Activated naive CD4-positive, alpha-beta T cell treated with Interleukin-2 at 50 U/mL for 16 hours (primary cell): ENCODE measurements around the gene CTAG2.
"Not testable (repeated sequence)": the region's sequence is repeated elsewhere in the genome, so short reads cannot be mapped to it uniquely, and the experiment has no call there.

Experiments used
- DNase-seq: peaks from one replicate; pipeline ENCODE4 v3.0.0-alpha.2; 2020

The CTAG2 gene

DNA sequence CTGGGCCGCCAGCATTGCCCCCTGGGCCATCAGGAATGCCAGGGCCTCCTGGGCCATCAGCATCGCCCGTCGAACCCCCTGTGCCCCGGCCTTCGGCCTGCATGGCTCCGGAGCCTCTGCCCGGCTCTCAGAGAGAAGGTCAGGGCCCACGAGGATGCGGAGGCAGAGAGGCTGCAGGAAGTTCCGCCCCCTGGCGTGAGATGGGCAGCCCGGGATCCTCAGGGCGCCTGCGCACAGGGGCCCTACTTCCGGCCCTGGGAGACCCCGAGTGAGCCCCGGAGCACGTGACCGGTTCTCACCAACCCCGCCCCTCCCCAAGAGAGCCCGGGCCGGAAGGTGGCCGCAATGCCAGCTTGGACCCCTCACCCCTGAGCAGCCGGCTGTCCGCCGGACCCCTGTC, at the start of gene CTAG2:
Gene CTAG2 (minus strand): TSS at position 167 of the 400 bp plus-strand sequence. CDS start 64 bp downstream, at position 103.
- not testable (repeated sequence) for DNase-seq

DNA sequence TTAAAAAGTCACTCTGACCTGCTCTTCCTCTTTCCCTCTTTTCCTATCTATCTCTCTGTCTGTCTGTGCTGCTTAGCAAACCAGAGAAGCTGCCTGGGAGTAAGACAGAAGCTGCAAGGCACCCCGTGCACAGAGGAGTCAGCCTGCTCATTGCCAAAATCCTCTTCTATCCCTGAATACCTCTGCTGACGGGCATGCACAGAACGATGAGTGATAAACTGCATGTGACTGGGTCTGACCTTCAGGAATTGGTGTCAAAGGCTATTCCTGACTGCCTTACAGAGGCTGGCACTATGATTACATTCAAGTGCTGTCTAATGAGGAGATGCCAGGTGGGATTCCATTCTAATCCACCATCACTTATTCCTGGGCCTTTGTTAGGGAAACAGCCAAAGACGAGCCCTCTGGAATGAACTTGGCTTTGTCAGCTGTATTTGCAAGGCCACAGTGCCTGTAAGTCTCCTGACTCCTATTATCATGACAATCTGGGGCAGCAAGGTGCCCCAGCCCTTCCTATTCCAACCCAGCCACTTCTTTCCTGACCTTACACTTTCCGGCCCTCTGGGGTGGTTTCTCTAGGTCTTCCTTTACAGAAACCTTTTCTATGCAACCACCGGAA, 45.4 kb upstream of the CTAG2 start:
- no peak for DNase-seq

DNA sequence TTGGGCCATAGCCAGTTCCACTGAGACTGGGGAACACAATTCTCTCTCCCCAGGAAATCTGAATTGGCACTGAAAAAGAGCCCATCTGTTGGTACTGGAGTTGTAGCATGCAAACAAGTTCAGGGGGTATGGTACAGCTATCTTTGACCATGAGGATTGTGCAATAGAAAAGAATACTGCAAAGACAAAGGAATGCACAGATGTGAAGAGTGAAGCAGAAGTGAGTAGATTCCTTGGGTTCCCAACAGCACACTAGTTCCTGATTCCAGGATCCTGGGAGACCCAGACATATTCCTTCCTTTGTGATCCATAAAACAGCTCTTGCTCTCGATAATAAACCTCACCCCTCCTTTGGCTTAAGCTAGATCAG, 43.3 kb upstream of the CTAG2 start:
- no peak for DNase-seq

DNA sequence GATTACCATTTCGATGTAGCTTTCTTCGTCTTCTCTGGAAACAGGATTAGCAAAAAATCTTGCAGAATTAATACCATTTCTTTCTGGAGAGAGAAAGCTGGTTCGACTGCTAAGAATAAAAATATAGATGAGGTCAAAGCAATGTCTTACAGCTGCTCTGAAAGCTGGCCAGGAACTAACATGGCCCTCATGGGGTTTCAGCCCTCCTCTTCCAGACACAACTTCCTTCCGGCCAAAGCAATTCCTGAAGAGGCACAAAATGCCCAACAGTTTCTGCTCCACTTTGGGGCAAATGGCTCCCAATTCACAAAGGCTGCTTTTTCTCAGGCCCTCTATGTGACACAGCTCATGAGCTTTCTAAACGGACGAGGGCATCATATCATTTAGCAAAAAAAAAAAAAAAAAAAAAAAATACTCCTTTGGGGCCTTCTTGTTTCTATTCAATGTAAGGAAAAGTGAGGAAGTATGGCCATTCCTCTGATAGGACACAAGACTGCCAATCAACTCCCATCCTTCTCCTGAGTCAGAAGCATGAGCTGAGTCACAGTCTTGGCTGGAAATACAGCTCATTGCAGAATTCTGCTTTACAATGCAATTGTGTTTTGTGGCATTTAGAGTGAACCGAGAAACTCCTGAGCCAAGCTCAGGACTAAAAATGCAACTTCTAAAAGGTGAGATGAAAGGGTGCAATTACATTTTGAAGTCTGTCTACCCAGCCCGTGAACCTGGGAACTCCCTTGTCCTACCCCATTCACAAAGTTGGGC, 42.7 kb upstream of the CTAG2 start:
- no peak for DNase-seq

DNA sequence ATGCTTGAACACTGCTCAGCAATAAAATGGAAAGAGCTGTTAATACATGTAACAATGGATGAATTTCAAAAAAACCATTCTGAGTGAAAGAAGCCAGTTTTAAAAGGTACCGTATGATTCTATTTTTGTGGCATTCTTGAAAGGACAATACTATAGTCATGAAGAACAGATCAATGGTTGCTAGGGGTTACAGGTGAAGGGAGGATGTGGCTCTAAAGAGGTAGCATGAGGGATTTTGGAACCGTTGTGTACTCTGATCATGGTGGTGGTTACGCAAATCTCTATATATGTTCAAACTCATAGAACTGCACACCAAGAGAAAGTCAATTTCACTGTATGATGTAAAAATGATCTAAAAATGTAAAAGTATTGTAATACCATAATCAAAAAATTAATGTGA, 40.0 kb upstream of the CTAG2 start:
- DNase-seq, result no peak

DNA sequence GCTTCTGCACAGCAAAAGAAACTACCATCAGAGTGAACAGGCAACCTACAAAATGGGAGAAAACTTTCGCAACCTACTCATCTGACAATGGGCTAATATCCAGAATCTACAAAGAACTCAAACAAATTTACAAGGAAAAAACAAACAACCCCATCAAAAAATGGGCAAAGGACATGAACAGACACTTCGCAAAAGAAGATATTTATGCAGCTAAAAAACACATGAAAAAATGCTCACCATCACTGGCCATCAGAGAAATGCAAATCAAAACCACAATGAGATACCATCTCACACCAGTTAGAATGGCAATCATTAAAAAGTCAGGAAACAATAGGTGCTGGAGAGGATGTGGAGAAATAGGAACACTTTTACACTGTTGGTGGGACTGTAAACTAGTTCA, 37.1 kb upstream of the CTAG2 start:
- not testable (repeated sequence) for DNase-seq

DNA sequence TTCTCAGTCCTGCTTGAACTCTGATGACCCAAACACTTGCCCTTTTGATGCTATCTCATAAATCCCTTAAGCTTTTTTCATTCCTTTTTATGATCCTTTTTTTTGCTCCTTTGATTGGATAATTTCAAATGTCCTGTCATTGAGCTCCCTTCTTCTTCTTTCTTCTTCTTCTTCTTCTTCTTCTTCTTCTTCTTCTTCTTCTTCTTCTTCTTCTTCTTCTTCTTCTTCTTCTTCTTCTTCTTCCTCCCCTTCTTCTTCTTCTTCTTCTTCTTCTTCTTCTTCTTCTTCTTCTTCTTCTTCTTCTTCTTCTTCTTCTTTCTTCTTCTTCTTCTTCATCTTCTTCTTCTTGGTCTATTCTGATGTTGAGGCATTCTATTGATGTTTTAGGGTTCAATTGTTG, 18.7 kb upstream of the CTAG2 start:
- not testable (repeated sequence) for DNase-seq

DNA sequence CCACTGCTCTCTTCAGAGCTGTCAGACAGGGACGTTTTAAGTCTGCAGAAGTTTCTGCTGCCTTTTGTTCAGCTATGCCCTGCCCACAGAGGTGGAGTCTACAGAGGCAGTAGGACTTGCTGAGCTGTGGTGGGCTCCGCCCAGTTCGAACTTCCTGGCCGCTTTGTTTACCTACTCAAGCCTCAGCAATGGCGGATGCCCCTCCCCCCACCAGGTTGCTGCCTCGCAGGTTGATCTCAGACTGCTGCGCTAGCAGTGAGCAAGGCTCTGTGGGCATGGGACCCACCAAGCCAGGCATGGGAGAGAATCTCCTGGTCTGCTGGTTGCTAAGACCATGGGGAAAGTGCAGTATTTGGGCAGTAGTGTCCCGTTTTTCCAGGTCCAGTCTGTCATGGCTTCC, 17.5 kb upstream of the CTAG2 start:
- not testable (repeated sequence) for DNase-seq

DNA sequence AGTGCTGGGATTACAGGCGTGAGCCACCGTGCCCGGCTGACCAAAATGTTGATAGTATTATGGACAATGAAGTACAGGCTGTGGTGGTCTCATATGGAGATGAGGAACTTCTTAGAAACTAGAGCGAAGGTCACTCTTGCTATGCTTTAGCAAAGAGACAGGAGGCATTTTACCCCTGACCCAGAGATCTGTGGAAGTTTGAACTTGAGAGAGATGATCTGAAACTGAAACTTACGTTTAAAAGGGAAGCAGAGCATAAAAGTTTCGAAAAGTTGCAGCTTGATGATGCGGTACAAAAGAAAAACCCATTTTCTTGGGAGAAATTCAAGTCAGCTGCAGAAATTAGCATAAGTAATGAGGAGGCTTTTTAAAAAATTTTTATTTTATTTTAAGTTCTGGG, 8.5 kb upstream of the CTAG2 start:
- no peak for DNase-seq

DNA sequence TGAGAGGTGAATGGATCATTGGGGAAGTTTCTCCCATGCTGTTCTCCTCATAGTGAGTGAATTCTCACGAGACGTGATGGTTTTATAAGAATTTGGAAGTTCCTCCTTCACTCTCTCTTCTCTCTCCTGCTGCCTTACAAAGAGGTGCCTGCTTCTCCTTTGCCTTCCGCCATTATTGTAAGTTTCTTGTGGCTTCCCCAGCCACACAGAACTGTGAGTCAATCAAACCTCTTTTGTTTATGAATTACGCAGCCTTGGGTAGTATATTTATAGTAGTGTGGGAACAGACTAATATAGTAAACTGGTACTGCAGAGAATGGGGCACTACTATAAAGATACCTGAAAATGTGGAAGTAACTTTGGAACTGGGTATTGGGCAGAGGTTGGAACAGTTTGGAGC, 7.8 kb upstream of the CTAG2 start:
- no peak for DNase-seq

DNA sequence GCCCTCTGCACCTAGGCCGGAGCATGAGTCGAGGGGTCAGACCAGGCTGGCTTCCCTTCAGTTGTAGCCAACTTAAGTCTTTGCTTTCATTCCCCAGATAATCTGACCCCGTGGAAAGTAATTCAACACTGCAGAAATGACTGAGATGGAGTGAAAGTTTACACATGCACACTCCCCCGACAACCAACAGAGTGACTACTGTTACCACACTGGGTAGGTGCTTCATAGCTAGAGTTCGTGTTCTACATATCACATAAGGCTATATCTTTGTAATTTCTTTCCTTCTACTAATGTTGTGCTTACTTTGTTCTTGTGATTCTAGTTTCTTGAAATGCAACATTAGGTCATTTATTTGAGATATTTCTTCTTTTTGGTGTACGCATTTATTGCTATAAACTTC, 7.2 kb upstream of the CTAG2 start:
- DNase-seq, result no peak

DNA sequence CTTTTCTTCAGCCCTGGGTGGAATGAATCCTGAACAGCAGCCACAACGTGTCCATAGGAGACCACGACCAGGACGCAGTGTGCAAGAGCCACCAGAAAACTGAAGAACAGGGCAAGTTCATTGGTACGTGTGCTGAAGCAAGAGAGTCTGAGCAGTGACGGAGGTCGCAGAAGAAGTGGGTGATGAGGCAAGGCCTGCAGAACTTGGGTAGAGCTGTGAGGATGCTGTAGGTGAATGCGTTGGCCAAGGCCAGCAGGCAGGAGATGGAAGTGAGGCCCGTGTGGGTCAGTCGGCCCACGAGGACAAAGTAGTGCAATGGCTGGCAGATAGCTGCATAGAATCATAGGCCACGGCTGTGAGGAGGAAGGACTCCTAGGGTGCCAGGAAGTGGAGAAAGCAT, 5.6 kb upstream of the CTAG2 start:
- no peak for DNase-seq

DNA sequence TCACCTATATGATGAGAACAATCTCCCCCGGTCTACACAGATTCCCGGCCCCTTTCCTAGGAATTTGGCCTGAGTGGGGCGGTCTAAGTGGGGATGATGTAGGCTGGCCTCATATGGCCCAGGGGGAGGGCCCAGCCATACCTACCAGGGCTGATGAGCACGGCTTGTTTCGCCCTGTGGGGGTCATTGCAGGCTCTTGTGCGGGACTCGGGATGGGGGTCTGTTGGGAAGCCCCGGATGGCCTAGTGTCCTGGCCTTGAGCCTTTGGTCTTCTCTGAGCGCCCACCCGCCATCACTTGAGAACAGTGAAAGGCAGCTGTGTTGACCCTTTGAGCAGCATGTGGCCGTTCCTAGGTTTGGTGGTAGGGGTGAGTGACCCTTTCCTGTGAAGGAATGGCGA, 4.8 kb upstream of the CTAG2 start:
- no peak for DNase-seq

DNA sequence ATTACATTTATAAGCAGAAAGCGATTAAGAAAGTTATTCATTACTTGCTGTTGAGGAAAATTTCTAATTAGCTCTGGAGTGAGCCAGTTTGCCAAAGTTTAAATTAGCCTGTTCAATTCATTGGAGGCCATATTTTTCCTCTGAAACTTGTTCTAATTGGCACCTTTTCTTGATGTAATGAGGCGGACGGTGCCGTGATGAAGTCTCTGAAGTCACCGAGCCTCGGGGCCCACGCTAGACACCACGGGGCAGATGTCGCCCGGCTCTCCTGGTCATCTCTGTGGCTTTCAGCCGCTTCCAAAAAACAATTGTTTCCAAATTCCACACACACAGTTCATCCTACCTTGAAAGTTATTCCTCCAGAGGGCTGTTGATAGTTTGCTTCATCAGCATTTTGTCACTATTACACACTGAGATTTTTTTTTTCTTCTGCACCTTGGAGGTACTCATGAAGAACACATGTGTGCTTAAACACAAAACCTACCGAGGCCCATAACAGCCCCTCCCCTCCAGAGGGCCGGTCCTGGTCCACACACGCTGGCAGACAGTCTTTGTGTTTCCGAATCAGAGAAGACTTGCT, 3.9 kb upstream of the CTAG2 start:
- DNase-seq, result no peak

DNA sequence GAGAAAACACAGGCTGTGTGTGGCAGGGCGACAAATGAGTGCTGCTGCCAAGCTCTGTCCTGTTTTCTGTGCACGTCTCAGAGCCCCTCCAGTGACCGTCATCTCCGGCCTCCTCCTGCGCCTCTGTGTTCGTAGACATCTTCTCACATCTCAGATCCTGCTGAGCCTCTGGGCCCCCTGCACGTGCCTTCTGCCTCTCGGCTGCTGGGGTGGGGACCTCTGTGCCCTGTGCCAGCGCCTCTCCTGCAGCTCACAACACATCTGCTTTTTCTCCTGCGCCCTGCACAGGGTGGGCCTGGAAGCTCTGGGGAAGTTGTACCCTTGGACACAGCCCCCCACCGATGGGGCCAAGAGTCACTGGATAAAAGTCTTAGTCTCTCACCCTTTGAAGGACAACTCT, 2.4 kb upstream of the CTAG2 start:
- DNase-seq, result no peak

DNA sequence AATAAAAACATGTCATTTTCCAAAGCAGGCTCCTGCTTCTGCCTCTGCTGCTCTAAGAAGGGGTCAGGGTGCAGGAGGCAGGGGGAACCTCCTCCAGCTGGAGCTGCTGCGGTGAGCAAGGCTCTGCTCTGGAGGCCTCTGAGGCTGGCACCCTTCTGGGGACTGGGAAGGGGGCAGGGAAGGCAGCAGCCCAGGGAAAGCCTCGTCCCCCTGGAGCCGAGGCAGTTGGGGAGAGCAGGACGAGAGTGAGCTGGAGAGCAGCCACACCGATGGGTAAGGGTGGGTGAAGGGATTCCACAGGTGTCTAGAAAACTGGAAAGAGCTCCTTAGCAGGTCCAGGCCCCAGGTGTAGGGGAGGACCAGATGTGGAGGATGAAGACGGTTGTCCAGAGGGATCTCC, 2.0 kb upstream of the CTAG2 start:
- no peak for DNase-seq

DNA sequence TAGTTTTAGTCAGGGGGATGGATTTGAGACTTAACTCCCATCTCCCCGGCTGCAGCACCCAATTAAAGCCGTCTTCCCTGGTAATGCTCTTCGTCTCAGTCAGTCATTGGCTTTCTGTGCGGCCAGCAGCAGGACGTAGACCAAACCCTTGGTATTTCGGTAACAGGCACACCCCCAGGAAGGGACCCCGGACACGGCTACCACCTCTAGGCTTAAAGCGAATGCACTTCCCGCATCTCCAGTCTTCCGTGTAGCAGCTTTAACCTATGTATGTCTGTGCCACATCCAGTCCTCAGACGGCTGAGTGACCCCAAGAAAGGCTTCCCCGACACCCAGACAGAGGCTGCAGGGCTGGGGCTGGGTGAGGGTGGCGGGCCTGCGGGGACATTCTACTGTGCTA, 1.5 kb upstream of the CTAG2 start:
- DNase-seq, result no peak

DNA sequence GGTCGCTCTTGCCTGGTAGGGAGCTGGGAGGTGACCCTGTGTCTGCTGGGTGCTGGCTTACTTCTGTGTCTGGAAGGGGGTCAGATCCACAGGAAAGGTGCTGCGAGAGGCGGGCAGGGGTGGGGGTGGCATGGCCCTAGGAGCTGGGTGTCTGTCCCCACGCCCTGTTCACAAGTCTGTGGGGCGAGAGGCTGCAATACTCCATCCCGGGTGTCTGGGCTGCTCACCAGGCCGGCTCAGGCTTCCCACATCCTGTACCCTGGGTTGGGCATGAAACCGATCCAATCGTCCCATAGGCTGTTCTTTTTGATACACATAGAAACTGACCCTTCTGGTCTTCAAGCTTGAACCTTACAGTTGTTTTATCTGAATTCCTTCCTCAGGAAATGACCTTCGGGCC, 993 bp upstream of the CTAG2 start:
- no peak for DNase-seq

DNA sequence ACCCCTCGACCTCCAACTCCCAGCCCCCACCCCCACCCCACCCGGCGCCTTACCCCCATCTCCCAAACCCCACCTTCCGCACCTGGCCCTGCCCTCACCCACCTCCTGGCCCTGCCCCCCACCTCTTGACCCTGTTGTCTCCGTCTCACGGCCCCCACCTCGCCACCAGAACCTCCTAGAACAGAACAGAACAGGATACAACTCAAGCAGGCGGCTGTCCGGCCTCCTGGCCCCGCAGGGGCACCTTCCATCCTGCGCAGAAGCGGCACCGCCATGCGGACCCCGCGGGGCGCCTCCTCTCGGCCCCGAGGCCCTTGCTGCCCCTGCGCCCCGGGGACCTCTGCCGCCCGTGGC, 354 bp downstream of the CTAG2 start:
- DNase-seq, result no peak

DNA sequence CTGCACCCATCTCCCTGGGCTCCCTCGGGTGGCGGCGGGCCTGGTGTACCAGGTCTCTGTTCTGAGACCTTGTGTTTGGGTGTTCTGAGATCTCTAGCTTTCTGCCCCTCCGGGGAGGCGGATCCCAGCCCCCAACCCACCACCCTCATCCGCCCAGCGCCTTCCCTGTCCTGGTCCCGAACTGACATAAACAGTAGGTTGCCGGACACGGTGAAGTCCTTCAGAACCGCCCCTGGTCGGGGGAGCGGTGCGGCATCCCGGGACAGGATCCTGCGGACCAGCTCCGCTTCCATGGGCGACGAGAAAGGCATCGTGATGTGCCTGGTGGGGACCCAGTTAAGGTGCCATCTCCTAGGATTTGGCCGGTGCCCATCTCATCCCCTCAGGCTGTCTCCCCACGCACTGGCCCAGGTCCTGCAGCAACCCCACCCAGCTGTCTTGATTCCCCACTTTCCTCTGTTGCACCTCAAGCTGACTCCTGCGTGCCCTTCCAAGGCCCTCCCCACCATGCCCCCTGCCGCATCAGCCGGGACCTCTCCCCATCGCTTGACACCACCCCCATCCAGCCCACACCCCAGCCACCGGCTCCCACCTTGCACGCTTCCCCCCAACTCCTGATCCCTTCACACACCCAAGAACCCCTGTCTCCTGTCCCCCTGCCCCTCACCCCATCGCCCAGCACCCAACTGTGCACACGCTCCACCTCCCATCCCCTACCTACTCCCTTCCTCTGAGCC, 900 bp downstream of the CTAG2 start:
- no peak for DNase-seq

DNA sequence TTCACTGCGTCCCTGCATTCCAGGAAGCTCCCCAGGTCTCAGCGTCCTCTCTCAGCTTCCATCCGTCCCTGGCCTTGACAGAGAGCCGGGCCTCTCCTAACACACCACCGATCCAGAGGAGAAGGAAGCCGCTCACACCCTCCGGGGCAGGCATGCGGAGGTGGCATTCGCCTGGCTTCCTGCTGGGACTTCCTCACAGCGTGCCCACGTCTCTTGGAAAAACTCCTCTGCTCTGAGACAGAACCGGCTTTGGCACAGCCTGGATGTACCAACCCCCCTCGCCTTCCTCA, 3.2 kb downstream of the CTAG2 start:
- DNase-seq, result no peak

DNA sequence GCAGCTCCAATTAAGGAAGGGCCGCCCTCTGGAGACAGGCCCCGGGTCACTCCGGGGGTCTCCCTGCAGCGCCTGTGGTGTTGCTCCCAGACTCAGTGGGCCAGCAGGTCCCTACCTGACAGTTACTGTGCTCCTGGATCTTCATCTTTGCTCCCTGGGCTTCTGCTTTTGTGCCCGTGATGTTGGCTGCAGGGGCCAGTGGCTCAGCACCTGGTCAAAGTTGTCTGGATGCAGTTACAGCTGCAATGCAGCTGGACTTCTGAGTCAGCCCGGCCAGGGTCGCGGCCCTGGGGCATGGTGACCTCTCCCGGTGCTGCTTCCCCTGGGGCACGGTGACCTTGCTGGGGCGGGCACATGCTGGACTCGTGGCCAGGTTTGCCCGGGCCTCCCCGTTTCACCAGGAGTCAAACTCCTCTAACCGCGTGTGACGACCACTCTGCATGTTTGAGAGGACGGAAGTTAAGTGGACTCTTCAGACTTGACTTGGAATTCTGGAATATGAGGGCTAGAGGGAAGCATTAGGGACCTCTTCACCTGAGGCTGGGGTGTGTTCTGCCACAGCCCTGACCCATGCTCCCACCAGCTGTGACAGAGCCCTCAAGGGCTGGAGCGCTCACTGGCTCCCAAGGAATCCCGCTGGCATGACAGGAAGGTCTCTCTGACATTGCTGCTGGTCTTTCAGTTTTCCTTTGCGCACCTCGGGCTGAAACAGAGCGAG, 3.7 kb downstream of the CTAG2 start:
- DNase-seq, result no peak

DNA sequence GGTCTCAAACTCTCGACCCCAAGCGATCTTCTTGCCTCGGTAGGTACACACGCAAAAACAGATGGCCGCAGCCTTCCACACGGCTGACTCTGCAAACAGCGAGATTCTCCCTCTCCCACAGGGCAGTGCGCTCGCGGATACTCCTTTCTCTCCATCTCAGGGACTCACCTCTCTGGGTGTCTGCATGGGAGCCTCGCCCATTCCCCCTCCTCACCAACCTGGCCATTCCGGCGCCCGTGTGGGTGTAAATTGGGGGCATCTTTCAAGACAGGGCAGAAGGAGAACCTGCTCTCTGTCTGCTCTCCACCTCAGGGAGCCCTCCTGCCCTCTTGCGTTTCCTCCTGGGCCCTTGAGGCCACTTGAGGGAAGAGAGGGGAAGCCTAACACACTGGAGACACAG, 4.4 kb downstream of the CTAG2 start:
- no peak for DNase-seq
